NCI-H82 (cell line): ENCODE data around the gene MKNK2.
A peak's percentile ranks its signal among the peaks of the same experiment; 100 is the strongest.
"Not testable (repeated sequence)": the region's sequence is repeated elsewhere in the genome, so short reads cannot be mapped to it uniquely, and the experiment has no call there.

Source experiments
- DNase-seq: peaks from one replicate; lab custom pipeline; 2025; lab: John Stamatoyannopoulos, UW

Gene MKNK2

DNA sequence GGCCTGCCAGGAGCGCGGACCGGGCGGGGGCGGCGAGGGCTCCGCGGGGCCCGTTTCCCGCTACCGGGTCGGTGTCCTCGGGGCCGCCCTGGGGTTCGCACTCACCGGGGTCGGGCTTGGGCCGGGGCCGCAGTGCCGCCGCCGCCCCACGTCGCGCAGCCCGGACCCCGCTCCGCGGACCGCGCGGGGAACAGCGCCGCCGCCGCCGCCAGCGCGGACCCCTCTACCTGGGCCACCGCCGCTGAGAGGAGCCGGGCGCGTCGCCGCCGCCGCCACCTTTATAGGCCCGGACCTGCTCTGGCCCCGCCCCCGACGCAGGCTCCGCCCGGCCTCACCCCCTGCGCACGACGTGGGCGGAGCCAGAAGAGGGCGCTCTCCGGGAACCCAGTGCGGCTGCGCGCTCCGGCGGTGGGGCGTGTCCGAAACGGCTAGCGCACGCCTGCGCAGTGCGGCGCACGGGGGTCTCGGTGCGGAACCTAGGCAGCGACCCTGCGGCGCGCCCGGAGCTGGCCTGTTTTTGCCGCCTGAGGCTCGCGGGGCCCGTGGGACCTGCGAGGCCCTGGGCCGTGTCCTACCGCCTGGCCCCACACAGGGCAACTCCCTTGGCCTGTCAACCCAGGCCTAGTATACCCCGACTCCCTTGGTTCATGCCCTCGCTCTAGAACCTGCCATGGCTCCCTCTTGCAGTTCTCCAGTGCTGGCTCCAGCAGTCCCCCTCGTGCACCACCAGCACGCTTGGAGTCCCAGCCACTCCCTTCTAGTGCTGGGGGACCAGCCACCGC is at the start of gene MKNK2:
Gene MKNK2 (minus strand): TSS at position 254 of the 782 bp plus-strand sequence. CDS start 393 bp downstream, outside the sequence.
- DNase-seq: peak; percentile 88

DNA sequence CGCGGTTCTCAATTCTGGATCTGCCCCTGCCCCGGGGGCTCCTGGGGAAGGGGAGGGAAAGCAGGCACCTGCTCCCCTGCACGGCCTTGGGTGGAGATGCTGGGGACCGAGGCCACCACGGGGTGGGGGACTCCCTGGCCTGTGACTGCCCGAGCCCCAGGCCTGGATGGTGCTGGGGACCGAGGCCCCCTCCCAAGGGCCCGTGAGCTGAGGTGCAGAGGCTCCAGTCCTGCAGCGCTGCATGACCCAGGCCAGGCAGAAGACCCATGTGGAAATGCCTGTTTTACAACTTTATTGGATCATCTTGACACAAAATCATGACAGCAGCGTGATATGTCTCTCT is 49.6 kb upstream of the MKNK2 start:
- DNase-seq: no peak

DNA sequence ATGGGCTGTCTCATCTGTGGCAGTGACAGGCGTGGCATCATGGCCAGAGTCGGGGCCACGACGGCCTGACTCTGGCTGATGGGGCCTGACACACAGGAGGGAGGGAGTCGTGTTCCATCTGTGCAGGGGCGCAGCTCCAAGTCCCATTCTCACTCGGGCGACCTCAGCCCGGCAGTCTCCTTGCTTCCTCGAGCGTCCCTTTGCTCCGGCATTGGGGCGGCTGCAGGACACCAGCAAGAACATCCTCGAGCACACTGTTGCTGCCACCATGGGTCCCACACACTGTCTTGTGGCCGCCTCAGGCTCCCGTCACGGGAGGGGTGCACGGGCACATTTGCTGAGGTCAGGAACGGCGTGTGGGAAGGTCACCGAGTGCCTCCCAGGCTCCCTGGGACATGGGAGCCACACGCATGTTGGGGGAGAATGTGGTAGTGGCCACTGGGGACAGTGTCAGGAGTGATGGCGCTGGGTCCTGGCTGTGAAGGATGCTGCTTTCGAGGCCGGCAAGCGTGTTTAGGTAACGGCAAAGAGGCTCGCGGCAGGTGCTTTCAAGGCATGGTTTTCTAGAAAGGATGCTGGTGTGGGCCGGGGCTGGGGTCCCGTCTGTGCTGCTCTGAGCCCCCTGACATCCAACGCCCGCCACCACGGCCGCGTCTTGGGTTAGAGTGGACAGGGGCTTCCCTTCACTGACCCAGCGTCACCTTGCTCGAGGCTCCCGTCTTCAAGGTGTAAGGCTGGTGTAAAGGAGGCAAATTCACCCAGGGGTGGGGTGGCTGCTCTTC is 49.1 kb upstream of the MKNK2 start:
- no peak for DNase-seq

DNA sequence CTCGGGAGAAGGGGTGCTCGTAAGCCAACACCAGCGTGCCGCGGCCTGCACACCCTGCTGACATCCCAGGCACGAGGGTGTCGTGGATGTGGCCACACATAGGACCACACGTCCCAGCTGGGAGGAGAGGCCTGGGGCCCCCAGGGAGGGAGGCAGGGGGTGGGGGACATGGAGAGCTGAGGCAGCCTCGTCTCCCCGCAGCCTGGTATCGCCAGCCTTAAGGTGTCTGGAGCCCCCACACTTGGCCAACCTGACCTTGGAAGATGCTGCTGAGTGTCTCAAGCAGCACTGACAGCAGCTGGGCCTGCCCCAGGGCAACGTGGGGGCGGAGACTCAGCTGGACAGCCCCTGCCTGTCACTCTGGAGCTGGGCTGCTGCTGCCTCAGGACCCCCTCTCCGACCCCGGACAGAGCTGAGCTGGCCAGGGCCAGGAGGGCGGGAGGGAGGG is 48.0 kb upstream of the MKNK2 start:
- DNase-seq: no peak

DNA sequence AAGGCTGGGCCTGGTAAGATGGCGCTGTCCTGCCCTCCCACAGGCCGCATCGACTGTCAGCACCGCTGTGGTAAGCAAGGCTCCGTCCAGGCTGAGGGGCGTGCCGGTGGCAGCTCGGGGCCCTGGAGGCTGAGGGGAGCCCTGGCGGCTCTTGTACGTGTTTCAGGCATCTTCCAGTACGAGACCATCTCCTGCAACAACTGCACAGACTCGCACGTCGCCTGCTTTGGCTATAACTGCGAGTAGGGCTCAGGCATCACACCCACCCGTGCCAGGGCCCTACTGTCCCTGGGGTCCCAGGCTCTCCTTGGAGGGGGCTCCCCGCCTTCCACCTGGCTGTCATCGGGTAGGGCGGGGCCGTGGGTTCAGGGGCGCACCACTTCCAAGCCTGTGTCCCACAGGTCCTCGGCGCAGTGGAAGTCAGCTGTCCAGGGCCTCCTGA is 46.9 kb upstream of the MKNK2 start:
- no peak for DNase-seq

DNA sequence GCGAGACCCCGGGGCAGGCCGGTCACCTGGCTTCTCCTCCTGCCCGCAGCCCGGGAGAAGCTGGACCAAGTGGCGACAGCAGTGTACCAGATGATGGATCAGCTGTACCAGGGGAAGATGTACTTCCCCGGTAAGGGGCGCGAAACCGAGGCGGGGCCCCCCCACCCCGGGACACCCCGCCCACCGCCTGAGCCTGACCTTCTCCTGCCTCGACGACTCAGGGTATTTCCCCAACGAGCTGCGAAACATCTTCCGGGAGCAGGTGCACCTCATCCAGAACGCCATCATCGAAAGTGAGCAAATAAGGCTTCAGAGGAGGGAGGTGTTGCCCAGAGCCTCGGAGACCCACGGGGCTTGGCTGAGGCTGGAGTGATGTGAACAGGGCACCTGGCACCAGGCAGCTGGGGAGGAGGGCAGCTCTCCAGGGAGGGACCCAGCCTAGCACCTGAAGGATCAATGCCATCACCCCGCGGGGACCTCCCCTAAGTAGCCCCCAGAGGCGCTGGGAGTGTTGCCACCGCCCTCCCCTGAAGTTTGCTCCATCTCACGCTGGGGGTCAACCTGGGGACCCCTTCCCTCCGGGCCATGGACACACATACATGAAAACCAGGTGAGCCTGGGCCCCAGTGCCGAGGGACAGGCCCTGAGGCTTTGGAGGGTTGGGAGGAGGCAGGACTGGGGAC is 46.3 kb upstream of the MKNK2 start:
- peak; percentile 23 for DNase-seq

DNA sequence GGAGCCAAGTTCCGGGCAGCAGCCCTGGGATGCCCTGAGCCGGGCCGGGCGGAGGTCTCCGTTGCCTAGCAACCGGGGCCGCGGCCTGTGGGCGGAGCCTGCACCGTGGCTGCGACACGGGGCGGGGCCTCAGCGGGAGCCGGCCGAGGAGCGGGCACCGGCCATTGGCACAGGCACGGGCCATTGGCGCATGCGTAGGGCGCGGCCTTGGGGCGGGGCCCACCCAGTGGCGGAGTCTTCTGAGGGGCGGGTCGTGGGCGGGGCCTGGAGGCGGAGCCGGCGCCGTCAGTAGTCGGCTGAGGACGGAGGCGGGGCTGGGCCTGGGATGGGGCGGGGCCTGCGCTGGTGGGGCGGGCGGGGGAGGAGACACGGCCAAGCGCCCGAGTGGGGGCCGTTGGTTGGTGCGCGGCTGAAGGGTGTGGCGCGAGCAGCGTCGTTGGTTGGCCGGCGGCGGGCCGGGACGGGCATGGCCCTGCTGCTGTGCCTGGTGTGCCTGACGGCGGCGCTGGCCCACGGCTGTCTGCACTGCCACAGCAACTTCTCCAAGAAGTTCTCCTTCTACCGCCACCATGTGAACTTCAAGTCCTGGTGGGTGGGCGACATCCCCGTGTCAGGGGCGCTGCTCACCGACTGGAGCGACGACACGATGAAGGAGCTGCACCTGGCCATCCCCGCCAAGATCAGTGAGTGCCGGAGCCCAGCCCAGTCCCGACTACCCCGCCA is 45.6 kb upstream of the MKNK2 start, which contains the start of gene IZUMO4:
Gene IZUMO4 (plus strand): TSS at position 436 of the 723 bp plus-strand sequence. CDS start 31 bp downstream, at position 467.
- peak; percentile 96 for DNase-seq

DNA sequence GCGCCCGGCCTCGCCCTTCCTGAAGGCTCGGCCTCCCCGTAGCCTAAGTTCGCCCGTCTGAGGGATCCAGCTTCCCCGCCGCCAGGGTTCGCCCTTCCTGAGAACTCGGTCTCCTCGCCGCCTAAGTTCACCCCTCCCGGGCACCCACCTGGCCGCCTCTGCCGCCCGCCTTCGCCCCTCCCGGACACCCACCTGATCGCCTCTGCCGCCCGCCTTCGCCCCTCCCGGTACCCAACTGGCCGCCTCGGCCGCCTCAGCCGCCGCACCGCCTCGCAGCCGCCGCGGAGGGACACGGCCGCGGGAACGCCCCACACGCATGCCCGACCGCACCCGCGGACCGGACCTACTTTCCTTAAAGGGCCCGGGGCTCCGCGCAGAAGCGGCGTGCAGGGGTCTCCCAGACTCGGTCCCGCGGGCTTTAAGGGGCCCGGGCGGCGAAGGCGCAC is 45.0 kb upstream of the MKNK2 start, which contains the start of gene MOB3A:
Gene MOB3A (minus strand): TSS at position 293 of the 446 bp plus-strand sequence. CDS start 17,766 bp downstream, outside the sequence.
- peak; percentile 92 for DNase-seq

DNA sequence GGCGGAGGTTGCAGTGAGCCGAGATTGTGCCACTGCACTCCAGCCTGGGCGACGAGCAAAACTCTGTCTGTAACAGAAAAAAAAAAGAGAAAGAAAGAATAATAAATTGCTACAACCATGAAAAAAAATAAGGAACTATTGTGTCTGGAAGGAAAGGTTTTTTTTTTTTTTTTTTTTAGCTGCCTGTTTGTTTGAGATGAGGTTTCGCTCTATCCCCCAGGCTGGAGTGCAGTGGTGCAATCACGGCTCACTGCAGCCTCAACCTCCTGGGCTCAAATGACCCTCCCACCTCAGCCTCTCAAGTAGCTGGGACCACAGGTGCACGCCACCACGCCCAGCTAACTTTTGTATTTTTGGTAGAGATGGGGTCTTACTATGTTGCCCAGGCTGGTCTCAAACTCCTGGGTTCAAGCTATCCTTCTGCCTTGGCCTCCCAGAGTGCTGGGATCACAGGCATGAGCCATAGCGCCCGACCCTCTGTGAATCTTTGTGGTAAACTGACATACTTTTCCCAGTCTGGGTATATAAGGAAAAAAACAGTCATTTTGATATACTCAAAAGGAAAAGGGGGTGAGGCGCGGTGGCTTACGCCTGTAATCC is 41.0 kb upstream of the MKNK2 start:
- DNase-seq: not testable (repeated sequence)

DNA sequence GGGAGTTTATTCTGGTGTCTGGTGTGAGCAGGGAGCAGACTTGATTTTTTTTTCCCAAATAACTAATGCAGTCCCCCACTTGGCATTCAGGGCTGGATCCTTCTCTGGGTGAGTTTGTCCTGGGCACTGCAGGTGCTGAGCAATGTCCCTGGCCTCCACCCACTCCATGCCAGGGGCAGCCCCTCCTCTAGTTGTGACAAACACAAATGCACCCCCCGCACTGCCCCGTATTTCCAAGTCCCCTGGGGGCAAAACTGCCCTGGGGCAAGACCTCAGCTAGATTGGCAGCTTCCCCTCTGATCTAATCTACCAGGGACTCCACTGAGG is 38.6 kb upstream of the MKNK2 start:
- no peak for DNase-seq

DNA sequence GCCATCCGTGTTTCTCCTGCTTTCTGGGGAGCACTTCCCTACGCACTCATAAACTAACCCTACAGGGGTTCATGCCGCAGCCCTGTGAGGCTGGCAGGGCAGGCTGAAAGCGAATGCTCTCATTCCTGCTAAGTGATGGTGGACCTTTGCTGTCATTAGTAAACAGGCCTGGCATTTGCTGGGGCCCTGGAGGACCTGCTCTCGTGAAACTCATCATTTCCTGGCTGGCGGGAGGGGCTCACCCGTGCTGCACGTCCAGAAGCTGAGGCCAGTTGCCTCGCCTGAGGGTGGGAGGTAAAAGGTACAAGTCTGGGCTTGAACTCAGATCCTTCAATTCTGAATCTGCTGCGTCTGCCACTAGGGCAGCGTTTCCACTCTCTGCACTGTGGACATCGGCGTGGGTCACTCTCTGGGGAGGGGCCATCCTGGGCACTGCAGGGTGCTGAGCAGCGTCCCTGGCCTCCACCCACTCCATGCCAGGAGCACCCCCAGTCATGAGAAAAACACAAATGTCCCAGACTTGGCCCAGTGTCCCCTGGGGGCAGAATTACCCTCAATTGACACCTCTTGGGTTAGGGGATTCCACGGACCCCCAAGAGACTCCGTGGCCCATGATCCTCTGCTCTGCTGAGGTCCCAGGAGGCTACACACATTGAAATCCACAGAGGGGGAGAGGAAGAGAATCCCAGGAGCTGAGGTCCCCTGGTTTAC is 38.1 kb upstream of the MKNK2 start:
- DNase-seq: no peak

DNA sequence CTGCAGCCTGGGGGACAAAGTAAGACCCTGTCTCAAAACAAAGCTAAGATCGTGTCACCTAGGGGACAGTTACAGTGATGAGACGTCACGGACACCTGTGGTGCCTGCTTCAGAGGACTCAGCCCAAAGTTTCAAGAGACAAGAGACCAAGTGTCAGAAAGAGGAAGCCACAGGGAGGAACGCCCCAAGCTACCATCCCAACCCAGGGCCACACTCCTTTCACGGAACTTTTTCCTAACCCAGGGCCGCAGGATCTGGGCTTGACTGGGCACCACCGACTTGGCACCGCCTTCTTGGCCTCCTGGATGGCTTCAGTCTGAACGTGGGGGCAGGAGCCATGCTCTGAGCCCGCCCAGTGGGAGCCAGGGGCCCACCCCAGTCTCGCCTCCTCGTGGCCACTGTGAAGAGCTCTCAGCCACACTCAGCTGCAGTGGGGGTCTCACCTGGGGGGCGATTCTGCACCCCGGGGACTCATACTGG is 36.6 kb upstream of the MKNK2 start:
- no peak for DNase-seq

DNA sequence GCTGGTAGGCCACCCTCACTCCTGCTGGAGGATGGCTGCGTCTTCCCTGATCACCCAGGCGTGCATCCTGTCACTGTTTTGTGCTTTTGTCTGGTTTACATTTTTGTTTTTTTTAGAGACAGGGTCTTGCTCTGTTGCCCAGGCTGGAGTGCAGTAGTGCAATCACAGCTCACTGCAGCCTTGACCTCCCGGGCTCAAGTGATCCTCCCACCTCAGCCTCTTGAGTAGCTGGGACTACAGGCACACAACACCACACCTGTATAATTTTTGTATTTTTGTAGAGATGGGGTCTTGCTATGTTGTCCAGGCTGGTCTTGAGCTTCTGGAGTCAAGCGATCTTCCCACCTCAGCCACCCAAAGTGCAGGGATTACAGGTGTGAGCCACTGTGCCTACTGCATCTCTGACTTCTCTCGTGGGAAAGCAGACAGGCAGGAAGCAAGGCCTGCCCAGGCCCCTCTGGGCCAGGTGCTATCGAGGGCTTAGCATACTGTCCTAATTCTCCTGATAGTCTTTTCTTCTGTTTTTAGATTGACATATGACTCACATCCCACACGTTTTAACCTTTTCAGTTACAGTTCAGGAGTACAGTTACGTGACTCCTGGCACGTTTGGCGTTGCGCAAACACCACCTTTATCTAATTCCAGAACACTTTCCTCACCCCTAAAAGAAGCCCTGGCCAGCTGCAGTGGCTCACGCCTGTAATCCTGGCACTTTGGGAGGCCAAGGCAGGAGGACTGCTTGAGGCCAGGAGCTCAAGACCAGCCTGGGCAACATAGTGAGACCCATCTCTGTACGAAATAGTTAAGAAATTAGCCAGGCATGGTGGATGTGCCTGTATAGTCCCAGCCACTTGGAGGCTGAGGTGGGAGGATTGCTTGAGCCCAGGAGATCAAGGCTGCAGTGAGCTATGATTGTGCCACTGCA is 35.9 kb upstream of the MKNK2 start:
- not testable (repeated sequence) for DNase-seq

DNA sequence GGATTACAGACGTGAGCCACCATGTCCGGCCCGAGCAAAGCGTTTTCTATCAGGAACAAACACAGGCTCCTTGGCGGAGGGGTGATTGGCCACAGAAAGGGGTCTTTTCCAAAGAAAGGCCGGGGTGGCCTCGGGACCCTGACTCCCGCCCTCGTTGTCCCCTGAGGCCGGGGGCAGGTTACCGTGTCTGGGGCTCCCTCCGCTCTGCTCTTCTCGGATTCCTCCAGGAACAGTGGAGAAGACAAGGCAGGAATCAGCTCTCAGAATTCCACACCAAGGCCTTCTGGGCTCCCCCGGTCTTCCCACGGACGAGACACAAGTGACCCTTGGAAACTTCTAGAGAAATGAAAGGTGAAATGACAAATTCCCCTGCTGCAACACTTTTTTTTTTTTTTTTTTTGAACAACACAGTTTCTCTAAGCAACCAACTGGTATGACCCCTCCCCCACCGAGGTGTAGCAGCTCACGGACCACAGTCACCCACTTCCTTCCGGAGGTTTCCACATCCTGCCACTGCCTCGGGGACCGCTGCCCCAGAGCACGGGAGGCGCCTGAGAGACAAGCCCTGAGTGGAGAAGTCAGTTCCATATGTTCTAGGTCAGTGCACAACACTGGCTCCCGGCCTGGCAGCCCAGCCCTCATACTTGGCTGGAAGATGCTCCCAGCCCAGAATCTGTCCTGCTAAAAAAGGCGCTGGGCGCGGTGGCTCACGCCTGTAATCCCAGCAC is 34.1 kb upstream of the MKNK2 start:
- no peak for DNase-seq

DNA sequence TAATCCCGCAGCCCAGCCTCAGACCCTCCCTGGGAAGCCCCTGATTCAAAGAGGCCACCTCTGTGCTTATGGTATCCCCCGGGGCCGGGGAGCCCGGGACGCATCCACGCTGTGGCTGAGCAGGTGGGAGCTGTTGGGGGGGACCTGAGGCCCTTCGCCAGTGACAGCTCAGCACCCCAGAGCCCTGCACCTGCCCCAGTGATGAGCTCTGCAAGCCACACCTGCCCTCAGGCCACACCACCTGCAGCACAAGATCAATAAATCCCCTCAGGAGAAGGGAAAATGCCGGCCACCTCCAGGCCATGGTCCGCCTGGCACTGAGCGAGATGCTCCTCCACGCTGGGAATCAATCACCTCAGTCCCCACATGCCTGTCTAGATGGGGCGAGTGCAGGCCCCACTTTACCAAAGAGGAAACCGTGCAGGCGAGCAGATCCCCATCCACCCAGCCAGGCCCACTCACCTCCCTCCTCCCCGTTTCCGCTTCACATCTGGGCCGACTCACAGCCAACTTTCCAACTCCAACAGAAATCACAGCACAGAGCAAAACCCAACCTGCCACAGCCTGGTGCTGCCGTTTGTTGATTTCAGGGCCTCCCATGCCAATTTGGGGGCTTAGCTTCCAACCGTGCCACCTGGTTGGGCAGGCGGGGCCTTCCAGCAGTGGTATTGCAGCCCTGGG is 32.3 kb upstream of the MKNK2 start:
- no peak for DNase-seq

DNA sequence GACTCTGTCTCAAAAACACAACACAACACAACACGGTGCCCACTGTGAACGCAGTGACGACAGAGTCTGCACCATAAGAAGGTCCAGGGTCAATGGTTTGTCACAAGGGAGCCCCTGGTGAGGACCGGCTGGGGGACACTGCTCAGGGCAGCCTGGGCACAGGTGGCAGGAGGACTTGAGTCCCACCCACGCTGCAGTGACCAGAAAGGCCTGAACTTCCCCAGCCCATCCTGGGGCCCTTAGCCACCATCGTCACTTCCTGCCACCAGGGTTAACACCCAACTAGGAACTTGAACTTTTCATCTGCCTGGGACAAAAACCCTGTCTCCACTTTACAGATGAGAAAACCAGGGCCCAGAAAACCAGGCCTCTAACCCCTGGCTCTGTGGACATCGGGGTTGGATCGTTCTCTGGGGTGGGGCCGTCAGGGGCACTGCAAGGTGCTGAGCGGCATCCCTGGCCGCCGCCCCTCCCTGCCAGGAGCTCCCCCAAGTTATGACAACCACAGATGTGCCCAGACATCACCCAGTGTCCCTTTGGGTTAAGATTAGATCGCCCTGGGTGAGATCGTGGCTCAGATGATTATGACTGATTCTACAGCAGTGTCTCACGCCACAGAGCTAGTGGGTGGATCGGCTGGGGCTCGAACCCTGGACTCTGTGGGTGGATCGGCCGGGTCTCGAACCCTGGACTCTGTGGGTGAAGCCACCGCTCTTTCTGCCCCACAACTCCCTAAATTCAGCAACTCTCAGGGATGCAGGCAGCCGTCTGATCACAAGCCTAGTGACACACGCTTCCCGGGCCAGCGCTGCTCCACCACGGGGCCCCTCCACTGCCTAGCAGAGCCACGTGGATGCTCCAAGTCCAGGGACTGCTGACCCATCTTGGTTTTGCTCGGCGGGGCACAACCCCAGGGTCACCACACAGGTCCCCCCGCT is 31.1 kb upstream of the MKNK2 start:
- DNase-seq: no peak
